Neural cell (in vitro differentiated cells): ENCODE results near the gene PYGB. TPM values are rescaled to one million over a fixed set of nuclear protein-coding genes. Genes with fewer than 3 reads are reported as not detected.

Experiments used
- H2AFZ ChIP-seq: fragments of 200-600, 300-800 bp; sonication (generic), shearing (Covaris generic); 2 replicates; pipeline ENCODE4 v1.6.0; 2014; ENCODE audit warnings: low read depth, mild to moderate bottlenecking, antibody characterized with exemption, low read length, moderate library complexity
- H3F3A ChIP-seq: fragments of 200-600 bp; shearing (Covaris generic); 2 replicates; pipeline ENCODE4 v1.6.1; 2016; ENCODE audit warnings: mild to moderate bottlenecking, moderate library complexity, mixed read lengths, antibody characterized with exemption, low read length; ENCODE audit not compliant: insufficient read depth, poor library complexity, severe bottlenecking
- H3K27ac ChIP-seq: fragments of 200-600, 300-800 bp; sonication (generic), shearing (Covaris generic); 2 replicates; pipeline ENCODE4 v1.5.1; 2014; ENCODE audit warnings: mild to moderate bottlenecking, low read length, moderate library complexity
- H3K27me3 ChIP-seq: fragments of 300-800, 200-600 bp; sonication (generic), shearing (Covaris generic); 2 replicates; pipeline ENCODE4 v1.6.0; 2014; ENCODE audit warnings: mild to moderate bottlenecking, low read depth, low read length, moderate library complexity; ENCODE audit not compliant: insufficient read depth
- H3K36me3 ChIP-seq: fragments of 300-800, 200-600 bp; sonication (generic), shearing (Covaris generic); 2 replicates; pipeline ENCODE4 v1.5.1; 2014; ENCODE audit warnings: mild to moderate bottlenecking, antibody characterized with exemption, low read length, moderate library complexity; ENCODE audit not compliant: insufficient read depth
- H3K4me2 ChIP-seq: fragments of 300-800, 200-600 bp; sonication (generic), shearing (Covaris generic); 2 replicates; pipeline ENCODE4 v1.6.0; 2014; ENCODE audit warnings: mild to moderate bottlenecking, low read length
- H3K4me3 ChIP-seq: fragments of 300-800, 200-600 bp; sonication (generic), shearing (Covaris generic); 2 replicates; pipeline ENCODE4 v1.5.1; 2014; ENCODE audit warnings: mild to moderate bottlenecking, low read length, moderate library complexity
- H3K79me2 ChIP-seq: fragments of 200-600 bp; shearing (Covaris generic); replicated peaks from 2 replicates; pipeline ENCODE4 v1.6.0; 2014; ENCODE audit warnings: mild to moderate bottlenecking, low read length, moderate library complexity; ENCODE audit not compliant: insufficient read depth
- H3K9ac ChIP-seq: fragments of 300-800, 200-600 bp; sonication (generic), shearing (Covaris generic); 2 replicates; pipeline ENCODE4 v1.6.1; 2016; ENCODE audit warnings: mild to moderate bottlenecking, low read length, mixed read lengths
- H3K9me2 ChIP-seq: fragments of 200-600 bp; shearing (Covaris generic); 2 replicates; pipeline ENCODE4 v1.6.1; 2016; ENCODE audit warnings: mild to moderate bottlenecking, low read length, mixed read lengths; ENCODE audit not compliant: insufficient read depth
- H3K9me3 ChIP-seq: fragments of 200-600, 300-800 bp; sonication (generic), shearing (Covaris generic); 2 replicates; pipeline ENCODE4 v1.6.1; 2016; ENCODE audit warnings: mild to moderate bottlenecking, mixed run types, low read length, moderate library complexity, mixed read lengths
- H4K20me1 ChIP-seq: fragments of 200-600 bp; shearing (Covaris generic); 2 replicates; pipeline ENCODE4 v1.6.1; 2016; ENCODE audit warnings: mild to moderate bottlenecking, mixed run types; ENCODE audit not compliant: insufficient read depth
- EP300 ChIP-seq: fragments of 450-650 bp; conservative IDR thresholded peaks from 2 replicates; pipeline ENCODE4 v1.6.1; 2014; ENCODE audit warnings: antibody characterized with exemption, mild to moderate bottlenecking, moderate library complexity; ENCODE audit not compliant: poor library complexity, severe bottlenecking
- EZH2 ChIP-seq: fragments of 200-600, 300-800 bp; shearing (Covaris generic), sonication (generic); IDR thresholded peaks from 2 replicates; pipeline ENCODE4 v1.6.1; 2014; ENCODE audit warnings: antibody characterized with exemption, low read length, borderline replicate concordance, mild to moderate bottlenecking; ENCODE audit not compliant: insufficient read depth, poor library complexity, severe bottlenecking
- MXI1 ChIP-seq: fragments of 450-650 bp; conservative IDR thresholded peaks from 2 replicates; pipeline ENCODE4 v1.6.1; 2014; ENCODE audit warnings: antibody characterized with exemption, mild to moderate bottlenecking; ENCODE audit not compliant: poor library complexity, severe bottlenecking
- POLR2AphosphoS5 ChIP-seq: IDR thresholded peaks from 2 replicates; pipeline ENCODE4 v1.6.1; 2012
- RAD21 ChIP-seq: fragments of 450-650 bp; conservative IDR thresholded peaks from 2 replicates; pipeline ENCODE4 v1.6.1; 2014; ENCODE audit warnings: antibody characterized with exemption, mild to moderate bottlenecking, moderate library complexity
- SMC3 ChIP-seq: fragments of 450-650 bp; conservative IDR thresholded peaks from 2 replicates; pipeline ENCODE4 v1.6.1; 2014; ENCODE audit warnings: antibody characterized with exemption, mild to moderate bottlenecking, moderate library complexity; ENCODE audit not compliant: poor library complexity
- TAF1 ChIP-seq: IDR thresholded peaks from 2 replicates; pipeline ENCODE4 v1.6.1; 2012; ENCODE audit warnings: low read depth
- polyA plus RNA-seq: library from polyadenylated mRNA; depleted of rRNA; stranded (reverse); fragments of >200 nt; gene quantifications from 2 replicates; pipeline ENCODE4 v1.2.3, GENCODE V29; 2014
- TF ChIP-seq, protein P1 (sequence below): fragments of 450-650 bp; IDR thresholded peaks from 2 replicates; pipeline ENCODE4 v1.5.1; 2014; ENCODE audit warnings: antibody characterized with exemption, mild to moderate bottlenecking, moderate library complexity; ENCODE audit not compliant: poor library complexity, severe bottlenecking
- TF ChIP-seq, protein P2 (sequence below): IDR thresholded peaks from 2 replicates; pipeline ENCODE4 v1.6.1; 2012; ENCODE audit warnings: borderline replicate concordance

PYGB gene
- polyA plus RNA-seq, 1 donor from 2014 or later = 70.5 TPM

GRCh38 chr20:25219365-25219764, 28.5 kb upstream of the PYGB start:
- H3K27me3 ChIP-seq = no peaks in the 10 kb centered on the region
- H3K36me3 ChIP-seq = no peaks in the 10 kb centered on the region
- no peaks in the 10 kb centered on the region for H3K9me3 ChIP-seq
- H3K4me2 ChIP-seq = no peak overlapping the region
- no peak overlapping the region for H2AFZ ChIP-seq
- no peaks in the 10 kb centered on the region for H3K79me2 ChIP-seq
- no peaks in the 10 kb centered on the region for H3K9me2 ChIP-seq
- no peaks in the 10 kb centered on the region for H3F3A ChIP-seq
- H4K20me1 ChIP-seq = no peaks in the 10 kb centered on the region
- H3K27ac ChIP-seq = no peak overlapping the region
- TF ChIP-seq, protein P1, sequence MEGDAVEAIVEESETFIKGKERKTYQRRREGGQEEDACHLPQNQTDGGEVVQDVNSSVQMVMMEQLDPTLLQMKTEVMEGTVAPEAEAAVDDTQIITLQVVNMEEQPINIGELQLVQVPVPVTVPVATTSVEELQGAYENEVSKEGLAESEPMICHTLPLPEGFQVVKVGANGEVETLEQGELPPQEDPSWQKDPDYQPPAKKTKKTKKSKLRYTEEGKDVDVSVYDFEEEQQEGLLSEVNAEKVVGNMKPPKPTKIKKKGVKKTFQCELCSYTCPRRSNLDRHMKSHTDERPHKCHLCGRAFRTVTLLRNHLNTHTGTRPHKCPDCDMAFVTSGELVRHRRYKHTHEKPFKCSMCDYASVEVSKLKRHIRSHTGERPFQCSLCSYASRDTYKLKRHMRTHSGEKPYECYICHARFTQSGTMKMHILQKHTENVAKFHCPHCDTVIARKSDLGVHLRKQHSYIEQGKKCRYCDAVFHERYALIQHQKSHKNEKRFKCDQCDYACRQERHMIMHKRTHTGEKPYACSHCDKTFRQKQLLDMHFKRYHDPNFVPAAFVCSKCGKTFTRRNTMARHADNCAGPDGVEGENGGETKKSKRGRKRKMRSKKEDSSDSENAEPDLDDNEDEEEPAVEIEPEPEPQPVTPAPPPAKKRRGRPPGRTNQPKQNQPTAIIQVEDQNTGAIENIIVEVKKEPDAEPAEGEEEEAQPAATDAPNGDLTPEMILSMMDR = no peak
- TF ChIP-seq, protein P2, sequence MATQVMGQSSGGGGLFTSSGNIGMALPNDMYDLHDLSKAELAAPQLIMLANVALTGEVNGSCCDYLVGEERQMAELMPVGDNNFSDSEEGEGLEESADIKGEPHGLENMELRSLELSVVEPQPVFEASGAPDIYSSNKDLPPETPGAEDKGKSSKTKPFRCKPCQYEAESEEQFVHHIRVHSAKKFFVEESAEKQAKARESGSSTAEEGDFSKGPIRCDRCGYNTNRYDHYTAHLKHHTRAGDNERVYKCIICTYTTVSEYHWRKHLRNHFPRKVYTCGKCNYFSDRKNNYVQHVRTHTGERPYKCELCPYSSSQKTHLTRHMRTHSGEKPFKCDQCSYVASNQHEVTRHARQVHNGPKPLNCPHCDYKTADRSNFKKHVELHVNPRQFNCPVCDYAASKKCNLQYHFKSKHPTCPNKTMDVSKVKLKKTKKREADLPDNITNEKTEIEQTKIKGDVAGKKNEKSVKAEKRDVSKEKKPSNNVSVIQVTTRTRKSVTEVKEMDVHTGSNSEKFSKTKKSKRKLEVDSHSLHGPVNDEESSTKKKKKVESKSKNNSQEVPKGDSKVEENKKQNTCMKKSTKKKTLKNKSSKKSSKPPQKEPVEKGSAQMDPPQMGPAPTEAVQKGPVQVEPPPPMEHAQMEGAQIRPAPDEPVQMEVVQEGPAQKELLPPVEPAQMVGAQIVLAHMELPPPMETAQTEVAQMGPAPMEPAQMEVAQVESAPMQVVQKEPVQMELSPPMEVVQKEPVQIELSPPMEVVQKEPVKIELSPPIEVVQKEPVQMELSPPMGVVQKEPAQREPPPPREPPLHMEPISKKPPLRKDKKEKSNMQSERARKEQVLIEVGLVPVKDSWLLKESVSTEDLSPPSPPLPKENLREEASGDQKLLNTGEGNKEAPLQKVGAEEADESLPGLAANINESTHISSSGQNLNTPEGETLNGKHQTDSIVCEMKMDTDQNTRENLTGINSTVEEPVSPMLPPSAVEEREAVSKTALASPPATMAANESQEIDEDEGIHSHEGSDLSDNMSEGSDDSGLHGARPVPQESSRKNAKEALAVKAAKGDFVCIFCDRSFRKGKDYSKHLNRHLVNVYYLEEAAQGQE = no peak
- no peak for TF ChIP-seq POLR2AphosphoS5
- no peak for TF ChIP-seq RAD21
- TF ChIP-seq MXI1 = no peak
- TF ChIP-seq SMC3 = no peak
- no peak for TF ChIP-seq EZH2
- TF ChIP-seq TAF1 = no peak
- H3K4me3 ChIP-seq = no peak overlapping the region
- no peak overlapping the region for H3K9ac ChIP-seq

GRCh38 chr20:25220021-25220730, 27.7 kb upstream of the PYGB start:
- Histone ChIP-seq H3K79me2 (no peaks in the 10 kb centered on the region), H3K9me3 (no peaks in the 10 kb centered on the region), H3K4me2 (no peak overlapping the region), H3K36me3 (no peaks in the 10 kb centered on the region), H3F3A (no peaks in the 10 kb centered on the region), H3K27ac (no peak overlapping the region), H3K27me3 (no peaks in the 10 kb centered on the region), H2AFZ (no peak overlapping the region), H3K9ac (no peak overlapping the region), H3K9me2 (no peaks in the 10 kb centered on the region), H4K20me1 (no peaks in the 10 kb centered on the region), H3K4me3 (no peak overlapping the region)
- TF ChIP-seq POLR2AphosphoS5 (no peak), MXI1 (no peak), EP300 (no peak), EZH2 (no peak), RAD21 (no peak), SMC3 (no peak), TAF1 (no peak)
- TF ChIP-seq, protein P2 = no peak
- TF ChIP-seq, protein P1 = no peak
